Measurements from ENCODE around the gene MCM3AP.

DNA sequence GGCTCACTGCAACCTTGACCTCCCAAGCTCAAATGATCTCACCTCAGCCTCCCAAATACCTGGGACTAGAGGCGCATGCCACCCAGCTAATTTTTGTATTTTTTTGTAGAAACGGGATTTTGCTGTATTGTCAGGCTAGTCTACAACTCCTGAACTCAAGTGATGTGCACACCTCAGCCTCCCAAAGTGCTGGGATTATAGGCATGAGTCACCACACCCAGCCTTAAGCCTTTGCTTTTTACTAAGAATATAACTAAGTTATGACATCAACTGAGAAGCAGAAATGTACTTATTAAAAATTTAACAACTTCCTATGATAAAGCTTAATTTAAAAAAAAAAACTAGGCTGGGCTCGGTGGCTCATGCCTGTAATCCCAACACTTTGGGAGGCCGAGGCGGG is 47.9 kb downstream of the MCM3AP start:
- TF ChIP-seq, protein P1, sequence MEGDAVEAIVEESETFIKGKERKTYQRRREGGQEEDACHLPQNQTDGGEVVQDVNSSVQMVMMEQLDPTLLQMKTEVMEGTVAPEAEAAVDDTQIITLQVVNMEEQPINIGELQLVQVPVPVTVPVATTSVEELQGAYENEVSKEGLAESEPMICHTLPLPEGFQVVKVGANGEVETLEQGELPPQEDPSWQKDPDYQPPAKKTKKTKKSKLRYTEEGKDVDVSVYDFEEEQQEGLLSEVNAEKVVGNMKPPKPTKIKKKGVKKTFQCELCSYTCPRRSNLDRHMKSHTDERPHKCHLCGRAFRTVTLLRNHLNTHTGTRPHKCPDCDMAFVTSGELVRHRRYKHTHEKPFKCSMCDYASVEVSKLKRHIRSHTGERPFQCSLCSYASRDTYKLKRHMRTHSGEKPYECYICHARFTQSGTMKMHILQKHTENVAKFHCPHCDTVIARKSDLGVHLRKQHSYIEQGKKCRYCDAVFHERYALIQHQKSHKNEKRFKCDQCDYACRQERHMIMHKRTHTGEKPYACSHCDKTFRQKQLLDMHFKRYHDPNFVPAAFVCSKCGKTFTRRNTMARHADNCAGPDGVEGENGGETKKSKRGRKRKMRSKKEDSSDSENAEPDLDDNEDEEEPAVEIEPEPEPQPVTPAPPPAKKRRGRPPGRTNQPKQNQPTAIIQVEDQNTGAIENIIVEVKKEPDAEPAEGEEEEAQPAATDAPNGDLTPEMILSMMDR (IDR thresholded peaks at IDR 0.05; ENCODE audit: low read depth, low read length, poor library complexity, severe bottlenecking), result no peak
- TF ChIP-seq EZH2phosphoT487 (IDR thresholded peaks at IDR 0.05; ENCODE audit: borderline replicate concordance, low read length), result no peak

All from DOHH2 (cell line).